Neural progenitor cell (in vitro differentiated cells): ENCODE measurements around the gene TAF4B.

Experiments used
- CTCF ChIP-seq: fragments of 200-600 bp; sonication (generic); IDR thresholded peaks from 2 replicates; pipeline ENCODE4 v1.5.1; 2017; ENCODE audit warnings: antibody characterized with exemption, mild to moderate bottlenecking
- EZH2 ChIP-seq: fragments of 200-600 bp; sonication (generic); IDR thresholded peaks from 2 replicates; pipeline ENCODE4 v1.6.1; 2017; ENCODE audit warnings: antibody characterized with exemption, mild to moderate bottlenecking, moderate library complexity

DNA sequence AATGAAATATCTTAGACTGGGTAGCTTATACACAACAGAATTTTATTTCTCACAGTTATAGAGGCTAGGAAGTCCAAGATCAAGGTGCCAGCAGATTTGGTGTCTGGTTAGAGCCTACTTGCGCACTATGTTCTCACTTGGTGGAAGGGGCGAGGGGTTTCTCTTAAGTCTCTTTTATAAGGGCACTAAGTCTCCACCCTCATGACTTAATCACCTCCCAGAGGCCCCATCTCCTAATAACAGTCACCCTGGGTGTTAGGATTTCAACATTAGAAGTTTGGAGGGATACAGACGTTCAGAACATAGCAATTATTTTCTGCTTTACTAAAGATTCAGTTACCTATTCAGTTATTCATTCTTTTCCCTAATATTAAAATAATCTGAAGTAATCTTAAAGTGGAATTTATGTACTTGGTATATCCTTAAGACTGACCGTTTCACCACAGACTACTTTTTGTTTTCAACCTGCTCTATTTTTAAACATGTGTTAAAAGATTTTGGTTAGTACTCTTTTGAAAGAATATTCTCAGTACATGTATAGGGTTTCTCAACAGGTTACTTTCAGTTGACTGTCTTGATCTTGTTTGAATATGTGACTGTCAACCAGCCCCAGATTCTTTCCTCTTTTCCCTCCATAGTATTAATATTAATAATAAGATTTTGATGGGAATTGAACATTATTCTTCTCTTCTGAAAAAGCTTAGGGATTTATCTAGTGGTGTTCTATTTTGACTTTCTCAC, 130.0 kb downstream of the TAF4B start:
- no peak for TF ChIP-seq CTCF
- TF ChIP-seq EZH2 = no peak
